ENCODE results near the gene PFDN5.
A peak's percentile ranks its signal among the peaks of the same experiment; 100 is the strongest.

Gene PFDN5

DNA sequence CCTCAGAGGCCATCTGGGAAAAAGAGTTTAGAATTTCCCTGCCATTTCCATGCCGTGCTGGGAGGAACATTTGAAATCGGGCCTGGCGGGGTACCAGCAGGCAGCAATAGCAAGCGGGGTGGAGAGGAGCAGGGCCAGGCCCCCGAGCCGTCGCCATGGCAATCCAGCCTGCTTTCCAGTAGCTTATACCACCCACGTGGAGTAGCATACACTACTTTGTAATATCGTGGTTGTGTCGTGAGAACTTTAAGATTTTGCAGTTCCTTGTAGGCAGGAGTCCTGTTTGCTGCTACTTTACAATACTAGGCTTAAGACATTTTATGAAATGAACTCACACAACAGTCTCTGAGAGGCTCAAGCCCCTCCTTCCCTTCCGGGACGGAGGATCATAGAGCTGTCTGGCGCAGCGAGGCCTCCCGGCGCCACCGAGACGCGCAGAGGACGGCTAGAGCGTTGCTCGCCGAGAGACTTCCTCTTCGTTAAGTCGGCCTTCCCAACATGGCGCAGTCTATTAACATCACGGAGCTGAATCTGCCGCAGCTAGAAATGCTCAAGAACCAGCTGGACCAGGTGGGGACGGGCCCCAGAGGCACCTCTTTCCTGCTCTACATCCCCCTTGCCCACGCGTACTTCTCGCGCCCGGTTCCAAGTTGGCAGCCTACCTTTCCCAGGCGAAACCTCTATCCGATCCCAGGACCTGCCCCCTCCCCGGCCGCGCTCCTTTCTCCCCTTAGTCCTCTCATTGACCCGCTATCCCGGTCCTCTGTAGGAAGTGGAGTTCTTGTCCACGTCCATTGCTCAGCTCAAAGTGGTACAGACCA, at the start of gene PFDN5:
PFDN5 (plus strand) TSS at position 473 of the 821 bp plus-strand sequence; CDS start at position 499, 26 bp downstream.
- peak; percentile 65 to 75 for DNase-seq (ENCODE audit: low read depth in 2 of 2, low spot score in 1 of 2)

DNA sequence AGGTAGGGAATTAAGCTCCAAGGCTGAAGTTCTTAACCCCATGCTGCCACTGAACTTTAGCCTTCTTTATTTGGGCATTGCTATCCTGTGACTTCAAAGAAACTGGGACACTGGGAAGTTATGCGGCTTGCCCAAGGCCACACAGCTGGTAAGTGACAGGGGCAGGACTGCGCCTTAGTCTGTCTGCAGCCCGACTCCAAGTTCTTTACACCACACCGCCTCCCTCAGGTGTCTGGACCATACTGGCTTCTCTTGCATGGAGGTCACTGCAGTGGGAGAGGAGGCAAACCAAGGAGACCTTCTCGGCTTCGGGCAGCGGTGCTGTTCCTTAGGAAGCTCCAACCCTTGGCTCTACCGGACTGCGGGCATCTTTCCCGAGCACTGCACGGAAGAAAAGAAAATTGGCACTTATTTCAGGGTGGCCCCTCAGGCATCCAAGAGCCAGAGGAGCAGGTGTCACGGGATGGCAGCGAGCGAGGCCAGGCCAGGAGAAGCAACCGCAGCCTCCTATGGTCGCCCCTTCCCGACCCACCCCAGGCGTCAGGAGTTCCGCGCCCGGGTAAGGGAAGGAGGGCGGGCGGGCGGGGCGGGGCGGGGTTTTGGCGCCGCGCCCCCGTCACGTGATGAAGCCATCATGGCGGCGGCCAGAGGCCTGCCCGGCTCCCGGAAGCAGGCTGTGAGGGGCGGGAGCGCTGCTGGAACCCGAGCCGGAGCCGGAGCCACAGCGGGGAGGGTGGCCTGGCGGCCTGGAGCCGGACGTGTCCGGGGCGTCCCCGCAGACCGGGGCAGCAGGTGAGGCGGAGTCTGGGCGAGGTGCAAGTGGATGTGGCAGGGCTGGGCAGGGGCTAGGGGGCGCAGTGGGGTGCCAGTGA, 43.6 kb upstream of the PFDN5 start:
- DNase-seq (ENCODE audit: low read depth in 2 of 2, low spot score in 1 of 2): peak in 1 of 2 donors; percentile 32

DNA sequence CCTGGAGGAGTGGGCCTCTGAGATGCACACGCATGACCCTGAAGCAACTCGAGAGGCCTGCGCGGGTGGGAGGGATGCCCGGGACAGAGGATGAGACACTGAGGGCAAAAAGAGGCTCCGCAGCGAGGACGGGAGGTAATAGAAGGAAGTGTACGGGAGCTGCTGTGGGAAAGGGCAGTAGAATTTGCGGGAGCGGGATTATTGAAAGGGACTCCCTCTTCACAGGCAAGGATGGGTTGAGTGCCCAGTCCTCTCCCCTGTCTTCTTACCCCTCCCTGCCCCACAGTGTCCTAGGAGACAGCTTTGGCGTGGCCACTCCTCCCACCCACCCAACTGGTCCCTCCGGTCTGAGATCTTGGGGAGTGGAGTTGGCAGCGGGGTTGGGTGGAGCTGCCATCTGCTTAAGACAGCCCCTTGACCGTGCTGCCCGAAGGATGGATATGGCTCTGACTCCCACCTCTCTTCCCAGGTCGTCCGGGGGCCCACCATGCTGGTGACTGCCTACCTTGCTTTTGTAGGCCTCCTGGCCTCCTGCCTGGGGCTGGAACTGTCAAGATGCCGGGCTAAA, 42.9 kb upstream of the PFDN5 start:
- no peak for DNase-seq (ENCODE audit: low read depth in 2 of 2, low spot score in 1 of 2)

DNA sequence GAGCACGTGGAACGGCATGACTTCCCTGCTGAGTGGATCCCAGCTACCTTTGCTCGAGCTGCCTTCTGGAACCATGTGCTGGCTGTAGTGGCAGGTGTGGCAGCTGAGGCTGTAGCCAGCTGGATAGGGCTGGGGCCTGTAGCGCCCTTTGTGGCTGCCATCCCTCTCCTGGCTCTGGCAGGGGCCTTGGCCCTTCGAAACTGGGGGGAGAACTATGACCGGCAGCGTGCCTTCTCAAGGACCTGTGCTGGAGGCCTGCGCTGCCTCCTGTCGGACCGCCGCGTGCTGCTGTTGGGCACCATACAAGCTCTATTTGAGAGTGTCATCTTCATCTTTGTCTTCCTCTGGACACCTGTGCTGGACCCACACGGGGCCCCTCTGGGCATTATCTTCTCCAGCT, 42.0 kb upstream of the PFDN5 start:
- DNase-seq (ENCODE audit: low read depth in 2 of 2, low spot score in 1 of 2): no peak

DNA sequence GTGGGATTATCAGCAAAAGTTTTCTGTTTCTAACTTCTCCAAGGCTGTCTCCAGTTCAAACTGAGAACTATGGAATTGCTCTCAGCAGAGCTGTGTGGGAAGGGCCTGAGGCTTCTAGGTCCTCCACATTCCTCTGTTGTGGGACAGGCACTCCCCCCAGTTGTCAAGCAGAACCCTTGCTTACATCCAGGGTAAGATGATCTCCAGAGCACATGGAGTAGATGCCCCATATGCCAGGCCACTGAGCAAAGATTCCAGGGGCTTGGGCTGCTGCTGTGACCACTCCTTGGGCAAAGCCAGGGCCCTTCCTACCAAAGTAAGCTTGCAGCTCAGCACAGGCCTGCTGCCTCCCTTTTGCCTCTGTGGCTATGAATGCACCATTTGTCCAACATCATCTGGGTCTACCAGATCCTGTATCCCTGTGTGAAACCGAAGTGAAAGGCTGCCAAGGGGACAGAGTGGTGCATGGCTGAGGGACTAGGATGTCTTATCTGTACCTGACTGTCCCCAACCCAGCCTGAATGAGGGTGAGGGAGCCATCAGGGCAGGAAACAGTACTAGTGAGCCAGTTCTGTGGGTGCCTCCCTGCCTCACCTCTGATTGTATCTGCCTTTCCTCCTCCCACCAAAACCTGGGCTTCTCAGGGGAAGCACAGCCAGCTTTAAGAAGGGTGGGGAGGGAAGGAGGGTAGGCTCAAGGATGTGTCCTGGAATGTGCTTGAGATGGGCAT, 40.4 kb upstream of the PFDN5 start:
- no peak for DNase-seq (ENCODE audit: low read depth in 2 of 2, low spot score in 1 of 2)

DNA sequence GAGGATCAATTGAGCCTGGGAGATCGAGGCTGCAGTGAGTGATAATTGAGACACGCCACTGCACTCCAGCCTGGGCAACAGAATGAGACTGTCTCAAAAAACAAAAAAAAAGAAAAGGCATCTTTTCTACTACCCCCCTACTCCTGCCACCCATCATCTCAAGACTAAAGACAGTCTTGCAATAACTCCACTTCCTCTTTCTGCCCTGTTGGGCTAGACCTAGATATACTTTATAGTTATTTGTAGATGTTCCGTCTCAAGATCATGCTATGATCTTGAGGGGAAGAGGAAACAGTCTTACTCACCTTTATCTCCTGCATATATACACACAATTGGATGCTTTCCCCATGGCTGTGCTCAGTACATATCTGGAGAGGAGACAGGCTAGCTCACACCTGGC, 39.3 kb upstream of the PFDN5 start:
- no peak for DNase-seq (ENCODE audit: low read depth in 2 of 2, low spot score in 1 of 2)

DNA sequence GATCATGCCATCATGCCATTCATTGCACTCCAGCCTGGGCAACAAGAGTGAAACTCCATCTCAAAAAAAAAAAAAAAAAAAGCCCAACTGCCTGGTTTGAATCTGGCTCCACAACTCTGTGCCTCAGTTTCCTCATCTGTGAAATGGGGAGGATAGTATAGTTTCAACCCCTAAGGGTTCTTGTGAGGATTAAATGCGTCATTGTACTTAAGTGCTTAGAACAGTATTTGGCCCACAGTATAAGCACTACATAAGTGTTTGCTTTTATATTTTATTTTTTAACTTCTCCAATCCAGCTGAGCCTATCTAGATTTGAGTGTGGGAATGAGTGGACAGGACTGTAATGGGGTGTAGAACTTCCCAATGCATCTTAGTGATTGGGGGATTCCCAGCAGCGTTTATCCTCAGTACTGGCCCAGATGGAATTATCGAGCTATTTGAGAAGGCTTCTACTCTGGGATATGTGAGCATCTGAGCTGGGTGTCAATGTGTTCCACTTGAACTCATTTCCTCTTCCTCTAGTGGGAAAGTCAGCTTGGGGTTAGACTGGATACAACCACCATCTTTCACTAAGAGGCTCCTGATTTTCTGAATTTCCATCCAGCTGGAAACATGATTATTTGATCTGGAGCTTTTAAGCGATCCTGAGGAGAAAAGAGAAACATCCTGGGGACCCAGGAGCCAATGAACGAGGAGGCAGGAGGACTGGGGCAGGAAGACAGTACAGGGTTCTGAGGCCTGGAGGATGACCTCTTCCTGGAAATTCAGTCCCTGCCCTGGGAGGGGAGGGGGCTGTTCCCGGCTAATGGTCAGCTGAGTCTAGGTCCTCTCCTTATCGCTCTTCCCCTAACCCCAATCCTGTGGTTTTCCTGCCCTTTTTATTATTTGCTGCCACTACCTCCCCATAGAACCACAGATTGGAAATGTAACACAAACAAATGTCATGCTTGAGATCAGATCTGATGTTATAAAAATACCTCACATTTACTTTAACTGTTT, 36.5 kb upstream of the PFDN5 start:
- DNase-seq (ENCODE audit: low read depth in 2 of 2, low spot score in 1 of 2): no peak

DNA sequence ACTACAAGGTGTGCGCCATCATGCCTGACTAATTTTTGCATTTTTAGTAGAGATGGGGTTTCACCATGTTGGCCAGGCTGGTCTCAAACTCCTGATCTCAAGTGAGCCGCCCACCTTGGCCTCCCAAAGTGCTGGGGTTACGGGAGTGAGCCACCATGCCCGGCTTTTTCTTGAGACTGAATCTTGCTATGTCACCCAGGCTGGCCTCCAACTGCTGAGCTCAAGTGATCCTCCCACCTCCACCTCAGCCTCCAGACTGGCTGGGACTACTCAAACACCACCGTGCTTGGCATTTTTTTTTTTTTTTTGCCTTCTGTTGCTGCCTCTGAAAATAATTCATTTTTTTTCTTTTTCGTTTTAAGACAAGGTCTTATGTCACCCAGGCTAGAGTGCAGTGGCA, 35.5 kb upstream of the PFDN5 start:
- no peak for DNase-seq (ENCODE audit: low read depth in 2 of 2, low spot score in 1 of 2)

DNA sequence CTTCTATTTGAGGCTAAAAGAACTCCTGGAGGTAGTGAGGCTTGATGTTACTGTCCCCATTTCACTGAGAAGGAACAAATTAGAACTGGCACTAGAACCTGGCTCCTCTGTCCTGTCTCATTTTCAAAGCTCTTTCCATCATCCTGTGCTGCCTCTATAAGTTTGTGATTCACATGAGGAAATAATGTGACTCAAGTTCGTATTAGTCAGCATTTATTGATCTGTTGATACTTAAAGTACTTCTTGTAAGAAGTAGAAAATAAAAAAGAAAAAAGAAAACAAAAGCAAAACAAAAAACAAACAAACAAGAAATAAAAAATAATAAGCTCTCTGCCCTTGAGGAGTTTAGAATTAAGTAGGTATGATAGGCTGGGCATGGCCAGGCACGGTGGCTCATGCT, 29.6 kb upstream of the PFDN5 start:
- DNase-seq (ENCODE audit: low read depth in 2 of 2, low spot score in 1 of 2): no peak

DNA sequence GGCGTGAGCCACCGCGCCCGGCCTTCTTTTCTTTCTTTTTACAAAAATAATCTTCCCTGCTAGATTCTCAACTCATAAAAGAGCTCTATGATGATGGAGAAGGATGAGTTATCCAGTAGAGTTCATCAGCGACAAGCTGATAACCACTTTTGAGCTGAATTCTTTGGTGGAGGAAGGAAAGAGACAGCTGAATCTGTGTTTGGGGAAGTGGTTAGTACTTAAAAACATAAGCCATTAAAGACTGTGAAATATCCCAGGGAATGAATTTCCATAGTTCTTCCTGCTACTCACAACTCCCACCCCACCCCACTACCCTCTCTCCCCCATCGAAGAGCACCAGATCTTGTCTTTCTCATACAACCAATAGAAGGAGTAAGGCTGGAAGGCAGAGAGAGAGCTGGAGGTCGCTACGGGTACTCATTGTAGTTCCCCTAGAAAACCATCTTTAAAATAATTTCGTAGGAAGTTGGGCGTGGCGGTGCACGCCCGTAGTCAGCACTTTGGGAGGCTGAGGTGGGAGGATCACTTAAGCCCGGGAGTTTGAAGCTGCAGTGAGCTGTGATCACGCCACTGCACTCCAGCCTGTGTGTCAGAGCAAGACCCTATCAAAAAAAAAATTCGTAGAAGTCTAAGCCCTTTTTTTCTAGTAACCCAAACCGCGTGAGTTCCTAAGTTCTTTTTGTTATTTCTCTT, 27.9 kb upstream of the PFDN5 start:
- no peak for DNase-seq (ENCODE audit: low read depth in 2 of 2, low spot score in 1 of 2)

DNA sequence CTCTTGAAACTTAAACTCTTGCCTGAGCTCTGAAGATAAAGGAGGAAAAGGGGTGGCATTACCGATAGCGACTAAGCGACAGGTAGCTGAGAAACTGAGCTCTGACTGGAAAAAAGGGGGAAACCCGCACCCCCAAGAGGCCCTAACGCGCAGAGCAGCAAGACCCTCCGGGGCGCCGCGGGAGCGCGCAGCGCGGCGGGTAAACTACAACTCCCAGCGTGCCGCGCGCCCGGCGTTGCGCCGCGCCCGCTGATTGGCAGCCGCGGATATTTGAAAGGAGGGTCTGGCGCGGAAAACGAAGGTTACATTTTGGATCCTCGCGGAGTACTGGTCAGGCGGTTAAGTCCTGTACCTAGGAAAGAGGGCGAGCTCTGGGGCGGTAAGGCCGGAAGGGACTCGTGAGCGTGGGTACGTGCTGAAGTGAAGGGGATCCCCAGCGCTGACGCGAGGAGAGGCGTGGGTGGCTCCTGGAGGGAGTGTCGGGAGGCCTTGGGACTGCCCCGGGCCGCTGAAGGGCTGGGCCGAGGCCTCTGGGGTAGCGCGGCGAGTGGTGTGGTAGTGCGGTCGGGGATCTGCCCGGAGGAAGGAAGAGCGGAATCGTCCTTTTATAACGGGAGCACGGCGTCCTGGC, 27.2 kb upstream of the PFDN5 start, which contains the start of gene ESPL1:
ESPL1 (plus strand) TSS at position 301 of the 631 bp plus-strand sequence. CDS start 468 bp downstream, outside the sequence.
- DNase-seq (ENCODE audit: low read depth in 2 of 2, low spot score in 1 of 2): peak; percentile 67 to 69

DNA sequence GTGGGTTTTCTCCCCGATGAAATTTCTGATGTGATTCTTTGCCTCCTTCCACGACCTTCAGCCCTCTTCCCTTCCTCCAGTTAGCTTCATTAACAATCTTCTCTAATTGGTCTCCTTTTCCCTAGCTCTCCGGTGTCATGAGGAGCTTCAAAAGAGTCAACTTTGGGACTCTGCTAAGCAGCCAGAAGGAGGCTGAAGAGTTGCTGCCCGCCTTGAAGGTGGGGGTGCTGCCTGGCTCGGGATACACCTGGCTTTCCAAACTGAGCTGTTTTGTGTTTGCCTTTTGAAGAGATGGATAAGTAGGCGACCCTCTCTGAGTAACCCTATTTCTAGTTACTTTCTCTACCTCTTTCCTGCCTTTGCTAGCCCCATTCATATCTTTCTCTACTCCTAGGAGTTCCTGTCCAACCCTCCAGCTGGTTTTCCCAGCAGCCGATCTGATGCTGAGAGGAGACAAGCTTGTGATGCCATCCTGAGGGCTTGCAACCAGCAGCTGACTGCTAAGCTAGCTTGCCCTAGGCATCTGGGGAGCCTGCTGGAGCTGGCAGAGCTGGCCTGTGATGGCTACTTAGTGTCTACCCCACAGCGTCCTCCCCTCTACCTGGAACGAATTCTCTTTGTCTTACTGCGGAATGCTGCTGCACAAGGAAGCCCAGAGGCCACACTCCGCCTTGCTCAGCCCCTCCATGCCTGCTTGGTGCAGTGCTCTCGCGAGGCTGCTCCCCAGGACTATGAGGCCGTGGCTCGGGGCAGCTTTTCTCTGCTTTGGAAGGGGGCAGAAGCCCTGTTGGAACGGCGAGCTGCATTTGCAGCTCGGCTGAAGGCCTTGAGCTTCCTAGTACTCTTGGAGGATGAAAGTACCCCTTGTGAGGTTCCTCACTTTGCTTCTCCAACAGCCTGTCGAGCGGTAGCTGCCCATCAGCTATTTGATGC, 26.4 kb upstream of the PFDN5 start:
- no peak for DNase-seq (ENCODE audit: low read depth in 2 of 2, low spot score in 1 of 2)

DNA sequence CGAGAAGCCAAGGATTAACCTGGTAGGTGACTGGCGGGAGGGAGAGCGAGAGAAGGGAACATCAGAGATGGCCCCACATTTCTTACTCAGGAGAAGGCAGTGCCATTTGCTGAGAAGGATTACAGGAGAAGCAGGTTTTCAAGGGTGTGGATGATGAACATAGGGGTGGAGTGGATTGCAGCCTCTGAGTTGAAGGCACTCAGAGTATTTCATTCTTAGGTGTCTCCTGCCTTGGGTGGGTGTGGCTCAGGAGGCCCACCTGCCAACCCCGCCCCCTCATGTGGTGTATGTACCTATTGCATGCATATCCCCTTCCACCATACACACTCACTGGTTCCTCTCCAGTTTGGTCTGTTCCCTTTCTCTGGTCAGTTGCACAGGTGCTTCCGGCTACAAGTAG, 20.9 kb upstream of the PFDN5 start:
- DNase-seq (ENCODE audit: low read depth in 2 of 2, low spot score in 1 of 2): no peak

DNA sequence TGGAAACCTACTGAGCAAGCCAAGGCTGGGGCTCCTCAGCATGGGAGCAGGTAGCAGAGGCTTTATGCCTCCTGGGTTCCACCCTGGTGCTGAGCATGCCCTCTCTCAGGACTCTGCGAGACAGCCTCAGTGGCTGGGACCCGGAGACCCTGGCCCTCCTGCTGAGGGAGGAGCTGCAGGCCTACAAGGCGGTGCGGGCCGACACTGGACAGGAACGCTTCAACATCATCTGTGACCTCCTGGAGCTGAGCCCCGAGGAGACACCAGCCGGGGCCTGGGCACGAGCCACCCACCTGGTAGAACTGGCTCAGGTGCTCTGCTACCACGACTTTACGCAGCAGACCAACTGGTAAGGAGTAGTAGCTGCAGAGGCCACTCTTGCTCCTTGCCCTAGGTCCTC, 18.8 kb upstream of the PFDN5 start:
- no peak for DNase-seq (ENCODE audit: low read depth in 2 of 2, low spot score in 1 of 2)

DNA sequence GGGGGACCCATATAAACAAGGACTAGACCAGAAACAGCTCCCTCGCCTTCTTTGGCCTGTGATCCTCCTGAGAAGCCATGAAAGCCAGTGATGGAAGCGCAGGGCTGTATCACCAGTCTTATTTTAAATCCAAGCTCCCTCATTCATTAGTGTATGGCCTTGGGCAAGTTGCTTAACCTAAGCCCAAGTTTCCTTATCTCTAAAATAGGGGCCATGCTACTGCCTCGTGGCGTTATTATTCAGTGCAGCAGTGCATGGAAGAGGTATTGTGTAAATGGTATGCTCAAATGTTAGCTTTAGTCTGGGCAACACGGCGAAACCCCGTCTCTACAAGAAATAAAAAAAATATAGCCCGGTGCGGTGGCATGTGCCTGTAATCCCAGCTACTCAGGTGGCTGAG, 17.4 kb upstream of the PFDN5 start:
- no peak for DNase-seq (ENCODE audit: low read depth in 2 of 2, low spot score in 1 of 2)

DNA sequence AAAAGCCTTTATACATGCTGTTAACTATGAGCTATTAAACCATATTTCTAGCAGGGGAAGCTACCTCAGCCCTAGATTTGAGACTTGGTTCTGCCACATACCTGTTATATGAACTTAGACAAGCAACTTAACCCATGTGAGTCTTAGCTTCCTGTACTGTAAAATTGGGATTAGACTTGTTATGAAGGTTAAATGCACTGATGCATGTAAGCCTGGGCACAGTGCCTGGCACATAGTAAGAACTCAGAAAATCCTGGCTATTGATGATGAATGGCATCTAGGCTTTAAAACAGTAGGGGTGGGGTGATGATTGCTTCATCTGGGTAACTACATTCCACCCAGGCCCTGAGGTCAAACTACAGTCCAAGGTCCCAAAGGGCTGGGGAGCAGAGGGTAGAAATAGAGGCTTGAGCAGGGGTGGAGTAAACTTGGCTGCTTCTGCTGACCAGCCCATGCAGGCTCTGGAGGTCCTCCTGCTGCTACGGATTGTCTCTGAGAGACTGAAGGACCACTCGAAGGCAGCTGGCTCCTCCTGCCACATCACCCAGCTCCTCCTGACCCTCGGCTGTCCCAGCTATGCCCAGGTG, 16.0 kb upstream of the PFDN5 start:
- DNase-seq (ENCODE audit: low read depth in 2 of 2, low spot score in 1 of 2): no peak

DNA sequence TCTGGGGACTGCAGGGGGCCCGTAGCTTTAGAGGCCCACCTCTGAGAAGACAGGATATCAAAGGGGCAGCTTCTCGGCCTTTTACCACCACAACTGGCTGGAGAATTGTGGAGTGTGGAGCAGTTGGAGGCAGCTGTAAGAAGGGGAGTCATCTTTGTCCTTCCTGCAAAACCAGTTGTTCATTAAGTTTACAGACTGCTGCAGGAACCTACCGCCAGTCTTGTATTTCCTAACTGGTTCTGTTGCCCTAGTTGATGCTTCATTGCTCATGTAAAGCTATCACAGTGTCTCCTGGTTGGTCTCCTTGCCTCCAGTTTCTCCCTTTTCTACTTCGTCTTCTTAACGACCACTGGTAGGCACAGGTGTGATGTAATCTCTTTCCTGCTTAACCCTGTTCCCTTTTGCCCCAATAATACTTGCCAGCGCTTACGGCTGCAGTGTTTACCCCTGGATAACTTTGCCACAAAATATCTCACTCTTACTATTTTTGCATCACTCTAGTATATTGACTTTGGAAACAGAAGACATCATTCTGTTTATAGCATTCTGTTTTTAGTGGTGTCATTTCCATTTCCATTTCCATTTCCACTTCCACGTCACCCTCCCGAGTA, 15.3 kb upstream of the PFDN5 start:
- DNase-seq (ENCODE audit: low read depth in 2 of 2, low spot score in 1 of 2): no peak

Measured in stimulated activated CD8-positive, alpha-beta memory T cell treated with anti-CD3 and anti-CD28 coated beads, Interleukin-4, amount 100 ng/mL, for 4 hours (primary cell).